RKO (cell line): ENCODE data around the gene PITHD1.
"Not testable (repeated sequence)": the region's sequence is repeated elsewhere in the genome, so short reads cannot be mapped to it uniquely, and the experiment has no call there.

Experiments used
- DNase-seq: peaks from one replicate; pipeline ENCODE4 v3.0.0-alpha.2; 2016; ENCODE audit warnings: low spot score

PITHD1 gene

DNA sequence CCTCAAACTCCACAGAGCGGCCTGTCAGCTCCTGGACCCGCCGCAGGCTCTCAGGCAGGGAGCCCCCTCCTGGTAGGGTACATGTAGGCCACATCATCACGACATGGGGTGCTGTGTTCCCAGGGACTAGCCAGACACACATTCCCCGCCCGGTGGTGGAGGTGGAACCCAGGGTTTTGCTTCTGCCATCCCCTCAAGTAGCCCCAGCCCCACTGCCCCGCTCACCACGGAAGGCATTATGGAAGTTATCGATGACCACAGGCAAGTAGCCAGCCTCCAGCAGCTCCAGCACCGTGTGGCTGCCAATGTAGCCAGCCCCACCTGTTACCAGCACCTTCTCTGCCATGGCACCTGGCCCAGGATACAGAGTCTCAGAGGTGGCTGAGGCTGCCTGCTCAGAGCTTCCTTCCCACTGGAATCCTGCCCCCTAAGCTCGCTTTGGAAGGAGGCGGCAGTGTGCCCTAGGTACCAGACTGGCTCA, 20.5 kb downstream of the PITHD1 start:
- DNase-seq = peak; percentile 30

DNA sequence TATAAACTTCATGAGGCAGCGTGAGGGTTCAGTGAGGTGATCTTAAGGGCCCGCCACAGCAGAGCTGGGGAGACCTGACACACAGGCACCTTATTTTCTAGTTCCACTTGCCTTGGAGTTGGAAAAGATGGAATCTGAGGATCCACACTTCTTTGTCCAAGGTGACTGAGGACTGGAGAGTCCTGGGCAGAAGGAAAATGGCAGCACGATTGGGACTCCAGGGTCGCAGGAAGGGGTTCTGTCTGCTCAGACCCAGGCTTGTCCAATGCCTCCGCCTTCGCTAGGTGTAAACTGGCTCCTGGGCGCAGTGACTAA, 21.0 kb downstream of the PITHD1 start:
- no peak for DNase-seq

DNA sequence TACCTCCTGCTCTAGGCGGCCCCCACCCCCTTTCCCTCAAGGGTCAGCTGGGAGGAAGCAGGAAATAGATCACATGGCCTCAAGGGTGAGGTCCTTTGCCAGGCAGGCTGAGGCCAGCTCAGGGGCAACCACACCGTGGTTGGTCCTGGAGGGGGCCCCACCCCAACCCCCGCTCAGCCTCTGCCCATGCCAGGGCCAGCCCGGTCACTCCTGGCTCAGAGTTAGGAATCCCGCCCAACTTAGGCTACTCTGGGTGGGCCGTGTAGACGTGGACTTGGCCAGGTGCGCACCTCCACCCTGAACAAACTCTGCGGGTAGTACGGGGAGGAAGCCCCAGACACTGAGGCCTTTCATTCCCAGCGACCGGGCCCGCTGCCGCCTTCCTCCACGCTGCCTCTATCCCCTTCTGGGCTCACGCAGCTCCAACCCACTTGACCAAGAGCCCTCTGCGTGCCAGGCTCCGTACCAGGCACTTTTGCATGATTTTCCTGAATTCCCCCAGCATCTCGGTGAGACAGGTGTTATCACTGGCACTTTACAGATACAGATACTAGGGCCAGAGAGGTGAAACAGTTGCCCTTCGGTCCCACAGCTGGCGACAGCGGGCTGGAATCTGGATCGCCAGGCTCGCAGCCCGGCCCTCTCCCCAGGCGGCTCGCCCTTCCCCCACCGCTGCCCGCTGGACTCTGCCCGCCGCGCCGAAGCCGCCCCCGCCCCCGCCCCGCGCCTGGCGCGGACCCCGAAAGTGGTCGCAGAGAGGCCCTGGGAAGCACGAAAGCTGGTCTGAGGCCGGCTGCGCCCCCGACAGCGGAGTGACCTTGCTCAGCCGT, 21.6 kb downstream of the PITHD1 start:
- peak; percentile 94 for DNase-seq

DNA sequence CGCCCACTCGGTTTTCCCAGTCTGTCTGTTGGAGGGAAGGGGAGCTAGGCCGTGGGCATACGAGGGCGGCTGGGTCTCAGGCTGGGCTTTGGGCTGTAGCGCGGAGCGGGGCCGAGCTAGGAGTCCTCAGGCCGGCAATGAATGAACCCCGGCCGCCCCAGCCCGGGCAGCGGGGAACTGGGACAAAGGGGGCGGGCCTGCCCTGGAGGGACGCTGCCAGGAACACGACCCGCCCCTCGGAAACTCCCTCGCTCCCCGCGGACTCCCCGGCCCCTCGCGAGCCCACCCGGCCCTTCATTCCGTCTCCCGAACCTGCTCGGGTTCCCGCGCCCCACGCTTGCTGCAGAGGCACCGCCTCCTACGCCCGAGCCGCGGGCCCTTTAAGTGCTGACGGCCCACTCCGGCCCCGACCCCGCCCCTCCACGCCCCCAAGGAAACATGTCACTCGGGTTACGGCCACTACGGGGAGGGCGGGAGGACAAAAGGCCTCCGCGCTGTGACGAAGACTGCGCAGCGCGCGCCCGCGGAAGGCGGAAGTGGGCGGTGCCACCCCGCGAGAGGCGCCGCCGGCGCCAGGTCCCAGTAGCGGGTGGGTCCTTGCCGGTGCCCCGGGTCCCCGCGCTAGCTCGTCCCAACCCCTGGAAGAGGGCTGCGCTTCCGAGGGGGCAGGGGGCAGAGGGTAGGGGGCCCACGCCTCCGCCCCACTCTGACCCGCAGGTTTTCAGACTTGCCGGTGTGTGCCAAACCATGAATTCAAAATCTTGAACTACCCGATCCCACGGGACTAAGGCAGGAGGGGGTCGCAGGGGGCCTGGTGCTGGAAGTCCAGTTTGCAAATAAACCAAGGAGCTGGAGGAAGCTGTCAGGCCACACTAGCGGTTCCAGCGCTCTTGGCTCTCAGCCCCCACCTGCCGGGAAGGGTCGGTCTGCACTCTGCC, 22.5 kb downstream of the PITHD1 start, which contains the start of gene GALE:
Gene GALE, minus strand, starts transcription at position 355 of the 938 bp plus-strand sequence. CDS start 1,747 bp downstream, outside the sequence.
- DNase-seq = peak; percentile 95

DNA sequence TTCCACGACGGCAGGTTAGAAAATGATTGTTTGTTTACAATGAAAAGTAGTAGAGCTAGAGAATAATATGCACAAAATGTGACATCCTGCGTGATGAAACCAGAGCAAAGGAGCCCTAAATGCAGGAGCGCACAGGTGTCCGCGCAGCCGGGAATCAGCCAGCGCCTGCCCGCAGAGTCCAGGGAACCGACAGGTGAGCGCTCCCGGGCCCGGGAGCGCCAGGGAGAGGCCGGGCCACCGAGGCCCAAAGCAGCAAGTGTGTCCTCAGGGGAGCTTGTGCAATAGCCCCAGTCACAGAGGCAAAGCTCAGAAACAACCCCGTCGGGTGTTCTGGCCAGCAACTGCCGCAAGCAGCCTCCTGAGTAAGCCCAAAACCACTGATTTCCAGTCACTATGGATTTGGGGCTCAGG, 23.1 kb downstream of the PITHD1 start:
- no peak for DNase-seq

DNA sequence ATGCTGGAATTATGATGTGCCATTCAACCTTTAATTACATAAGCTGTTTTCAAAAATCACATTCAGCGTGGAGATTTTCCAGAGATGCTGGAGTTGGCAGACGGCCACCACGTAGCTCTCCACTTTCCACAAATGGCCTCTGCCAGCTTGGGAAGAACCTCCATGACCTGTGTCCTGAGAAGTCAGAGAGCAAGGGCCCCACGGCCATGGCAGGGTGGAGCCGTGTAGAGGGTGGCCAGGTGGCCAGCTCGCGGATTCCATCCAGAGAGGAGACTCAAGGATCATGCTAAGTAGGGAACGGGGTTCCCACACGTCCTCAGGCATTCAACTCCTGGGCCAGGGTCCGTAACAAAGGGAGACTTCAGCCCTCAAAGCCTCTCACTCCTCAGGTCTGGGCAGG, 23.7 kb downstream of the PITHD1 start:
- DNase-seq = no peak

DNA sequence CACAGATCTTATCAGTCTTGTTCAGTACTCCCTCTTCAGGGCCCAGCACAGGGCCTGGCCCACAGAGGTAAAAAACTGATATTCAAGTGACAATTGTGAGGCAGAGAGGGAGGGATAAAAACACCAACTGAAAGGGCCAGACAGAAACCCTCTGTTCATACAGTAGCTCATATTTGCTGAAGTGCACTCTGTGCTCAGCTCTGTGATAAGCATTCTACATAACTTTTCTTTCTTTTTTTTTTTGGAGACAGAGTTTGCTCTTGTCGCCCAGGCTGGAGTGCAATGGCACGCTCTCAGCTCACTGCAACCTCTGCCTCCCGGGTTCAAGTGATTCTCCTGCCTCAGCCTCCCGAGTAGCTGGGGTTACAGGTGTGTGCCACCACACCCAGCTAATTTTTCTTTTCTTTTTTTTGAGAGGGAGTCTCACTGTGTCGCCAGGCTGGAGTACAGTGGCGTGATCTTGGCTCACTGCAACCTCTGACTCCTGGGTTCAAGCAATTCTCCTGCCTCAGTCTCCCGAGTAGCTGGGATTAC, 24.7 kb downstream of the PITHD1 start:
- not testable (repeated sequence) for DNase-seq

DNA sequence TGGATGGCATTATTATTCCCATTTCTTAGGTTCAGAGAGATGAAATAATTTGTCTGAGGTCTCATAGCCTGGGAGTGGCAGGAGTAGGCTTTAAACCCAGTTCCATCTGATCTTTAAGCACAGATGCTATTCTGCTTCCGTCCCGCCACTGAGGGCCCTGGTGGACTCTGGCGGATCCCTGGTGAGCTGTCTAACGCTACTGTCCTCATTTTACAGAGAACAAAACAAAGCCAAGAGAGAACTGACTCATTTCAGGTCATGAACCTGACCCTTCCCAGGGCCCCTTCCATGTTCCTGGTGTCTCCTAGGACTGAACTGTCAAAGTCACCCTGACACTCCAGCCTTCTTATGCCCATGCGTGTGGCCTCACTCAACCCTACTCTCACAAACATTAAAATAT, 25.5 kb downstream of the PITHD1 start:
- no peak for DNase-seq

DNA sequence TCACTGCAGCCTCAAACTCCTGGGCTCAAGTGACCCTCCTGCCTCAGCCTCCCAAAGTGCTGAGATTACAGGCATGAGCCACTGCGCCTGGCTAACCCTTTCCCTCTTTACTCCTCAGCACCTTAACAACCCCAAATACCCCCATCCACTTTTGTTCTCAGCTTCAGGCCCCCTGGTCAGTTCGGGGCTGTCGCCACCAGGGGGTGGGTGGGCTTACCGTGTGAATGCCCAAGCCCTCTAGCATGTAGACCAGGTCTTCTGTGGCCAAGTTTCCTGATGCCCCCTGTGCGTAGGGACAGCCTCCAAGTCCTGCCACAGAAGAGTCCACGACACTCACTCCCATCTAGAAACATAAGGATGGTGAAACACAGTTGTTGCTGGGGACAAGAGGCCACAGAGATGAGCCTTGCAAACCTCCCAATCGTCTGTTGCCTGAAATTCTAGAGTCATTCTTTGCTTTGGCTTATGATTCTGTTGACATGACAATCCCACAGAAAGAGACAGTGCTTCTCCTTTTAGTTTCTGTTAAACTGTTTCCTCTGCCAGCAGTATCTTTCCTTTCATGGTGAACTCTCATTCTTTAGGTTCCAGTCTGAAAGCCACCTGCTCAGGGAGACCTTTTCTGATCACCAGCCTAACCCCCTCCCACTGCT, 26.1 kb downstream of the PITHD1 start:
- no peak for DNase-seq

DNA sequence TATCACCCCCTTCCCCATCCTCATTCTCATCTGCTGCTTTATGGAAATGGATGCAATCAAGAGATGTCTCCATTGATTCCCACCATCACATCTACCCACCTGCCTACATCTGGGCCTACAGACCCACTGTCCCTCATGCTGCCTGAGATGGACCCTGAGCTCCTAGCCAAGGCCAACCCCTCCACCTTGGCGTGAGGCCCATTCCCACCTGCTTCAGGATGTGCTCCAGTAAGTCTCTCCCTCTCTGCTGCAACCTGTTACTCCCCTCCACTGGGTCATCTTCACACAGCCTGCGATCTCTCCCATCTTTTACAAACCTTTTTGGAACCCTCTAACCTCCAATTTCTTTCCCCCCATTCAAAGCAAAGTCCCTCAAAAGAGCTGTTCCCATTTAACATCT, 26.8 kb downstream of the PITHD1 start:
- no peak for DNase-seq

DNA sequence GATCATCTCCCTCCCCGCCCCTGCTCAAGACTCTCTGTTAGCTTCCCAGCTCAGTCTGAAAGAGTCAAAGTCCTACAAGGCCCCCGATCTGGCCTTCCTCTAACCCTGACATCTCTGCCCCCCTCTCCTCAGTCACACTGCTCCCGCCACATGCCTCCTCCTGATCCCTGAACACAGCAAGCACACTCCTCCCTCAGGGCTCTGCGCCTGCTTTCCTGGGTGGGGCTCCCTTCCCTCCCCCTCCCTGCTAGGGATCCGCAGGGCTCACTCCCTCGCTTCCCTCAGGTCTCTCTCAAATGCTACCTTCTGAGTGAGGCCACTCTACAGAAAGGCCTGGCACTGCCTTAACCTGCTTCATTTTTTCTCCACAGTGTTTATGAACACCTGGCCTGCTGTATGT, 28.1 kb downstream of the PITHD1 start:
- DNase-seq = no peak

DNA sequence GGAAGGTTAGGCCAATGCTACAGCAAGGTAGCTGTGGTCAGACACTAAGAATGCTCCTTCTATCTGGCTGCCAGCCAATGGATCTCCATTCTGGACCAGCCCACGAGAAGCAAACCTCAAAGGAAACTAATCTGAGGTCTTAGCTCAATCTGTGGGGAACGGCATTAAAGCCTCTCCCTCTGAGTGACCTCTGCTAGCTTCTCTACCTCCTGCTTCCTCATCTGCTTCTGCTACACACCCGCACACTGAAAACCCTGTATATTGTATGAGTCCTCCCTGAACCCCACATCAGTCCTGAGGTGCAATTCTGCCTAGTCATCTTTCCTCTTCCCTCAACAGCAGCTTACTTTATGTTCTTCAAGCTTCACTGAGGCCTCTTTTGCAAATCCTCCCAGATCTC, 29.2 kb downstream of the PITHD1 start:
- no peak for DNase-seq

DNA sequence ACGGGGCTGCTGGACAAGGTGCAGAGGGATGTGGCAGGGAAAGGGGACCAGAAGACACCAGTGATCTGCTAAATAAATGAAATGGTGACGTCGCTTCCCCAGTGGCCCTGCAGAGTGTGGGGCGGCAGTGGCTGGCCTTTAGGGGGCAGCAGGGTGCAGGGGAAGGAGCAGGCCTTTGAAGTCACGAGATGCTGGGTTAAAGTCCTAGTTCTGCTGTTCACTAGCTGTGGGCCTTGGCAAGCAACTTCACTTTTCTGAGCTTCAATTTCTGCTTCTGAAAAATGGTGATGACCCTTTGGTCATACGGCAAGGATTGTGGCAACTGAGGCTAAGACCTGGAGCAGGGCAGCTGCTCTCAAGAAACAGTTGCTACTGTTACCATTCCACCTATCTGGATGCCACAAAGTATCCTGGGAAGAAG, 31.5 kb downstream of the PITHD1 start:
- peak; percentile 72 for DNase-seq

DNA sequence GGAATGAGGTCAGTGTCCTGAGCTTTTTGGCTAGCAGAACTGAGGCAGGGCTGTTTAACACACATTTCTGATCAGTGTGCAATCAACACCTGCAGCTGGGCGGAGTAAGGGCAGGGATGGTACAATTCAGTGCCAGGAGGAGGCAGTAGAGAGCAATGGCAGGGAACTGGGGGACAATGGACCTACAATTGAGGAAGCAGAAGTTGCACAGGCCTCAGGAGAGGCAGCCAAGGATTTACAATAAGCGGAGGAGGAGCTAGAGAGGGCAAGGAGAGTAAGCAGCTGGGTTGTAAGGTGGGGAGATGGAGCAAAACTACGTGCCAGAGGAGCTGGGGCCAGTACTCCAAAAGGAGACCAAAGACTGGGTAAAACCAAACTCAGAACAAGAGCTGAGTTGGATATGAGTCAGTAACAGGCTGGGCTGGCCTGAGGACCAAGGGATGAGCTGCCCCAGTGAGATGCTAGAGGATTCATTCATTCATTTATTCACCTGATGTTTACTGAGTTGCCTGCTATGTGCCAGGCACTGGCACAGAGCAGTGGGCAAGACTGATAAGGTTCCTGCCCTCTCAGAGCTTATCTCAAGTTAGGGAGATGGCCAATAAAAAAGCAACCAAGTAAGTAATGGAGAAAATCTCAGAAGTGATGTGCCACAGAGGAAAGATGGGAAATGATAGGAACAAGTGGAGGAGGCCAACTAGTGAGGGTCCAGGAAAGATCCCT, 32.8 kb downstream of the PITHD1 start:
- no peak for DNase-seq

DNA sequence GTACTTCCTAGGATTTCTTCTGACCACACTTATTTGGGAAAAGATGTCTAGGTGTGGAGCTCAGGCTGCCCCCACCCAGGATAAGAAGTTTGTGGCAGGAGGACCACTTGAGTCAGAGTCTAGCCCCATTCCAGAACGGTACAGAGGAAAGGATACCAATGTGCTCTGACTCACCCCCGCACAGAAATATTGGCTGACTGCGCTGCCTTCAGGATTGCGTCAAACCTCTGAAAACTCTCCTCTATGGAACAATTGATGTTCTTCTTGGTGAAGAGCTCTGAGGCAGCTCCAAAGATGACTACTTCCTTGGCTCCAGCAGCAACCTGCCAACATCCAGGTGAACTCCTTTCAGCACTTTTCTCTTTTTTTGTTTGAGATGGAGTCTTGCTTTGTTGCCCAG, 35.8 kb downstream of the PITHD1 start:
- DNase-seq = no peak

DNA sequence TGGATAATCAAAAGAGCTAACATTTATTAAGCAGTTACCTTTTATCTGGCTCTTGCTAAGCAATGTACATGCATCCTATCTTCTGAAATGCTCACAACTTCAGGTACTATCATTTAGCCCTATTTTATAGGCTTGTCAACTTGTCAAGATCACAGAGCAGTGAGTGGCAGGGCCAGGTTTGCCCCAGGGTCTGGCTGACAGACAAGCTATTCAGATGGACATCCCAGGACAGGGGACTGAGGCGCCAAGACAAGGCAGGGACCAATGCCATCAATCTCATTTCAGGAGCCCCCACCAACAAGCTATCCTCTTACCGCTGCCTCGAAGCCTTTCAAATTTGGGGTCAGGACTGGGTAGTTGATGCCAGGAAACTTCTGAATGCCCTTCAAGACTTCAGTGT, 38.1 kb downstream of the PITHD1 start:
- no peak for DNase-seq

DNA sequence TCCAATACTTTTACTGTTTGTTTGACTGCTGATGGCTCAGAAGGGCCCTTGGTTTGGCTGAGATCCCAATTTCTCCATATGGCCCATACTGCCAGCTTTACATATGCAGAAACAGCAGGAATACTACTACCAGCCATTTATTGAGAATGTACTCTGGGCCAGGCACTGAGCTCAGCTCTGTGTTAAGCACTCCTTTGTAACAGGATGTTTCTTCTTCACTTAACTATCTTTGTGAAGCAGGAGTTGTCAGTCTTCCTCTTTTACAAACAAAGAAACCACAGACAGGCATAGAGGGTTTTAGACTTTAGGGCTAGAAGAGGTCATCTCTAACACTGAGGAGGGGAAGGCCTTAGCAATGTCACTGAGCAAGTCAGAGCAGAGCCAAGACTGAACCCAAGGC, 38.7 kb downstream of the PITHD1 start:
- no peak for DNase-seq

DNA sequence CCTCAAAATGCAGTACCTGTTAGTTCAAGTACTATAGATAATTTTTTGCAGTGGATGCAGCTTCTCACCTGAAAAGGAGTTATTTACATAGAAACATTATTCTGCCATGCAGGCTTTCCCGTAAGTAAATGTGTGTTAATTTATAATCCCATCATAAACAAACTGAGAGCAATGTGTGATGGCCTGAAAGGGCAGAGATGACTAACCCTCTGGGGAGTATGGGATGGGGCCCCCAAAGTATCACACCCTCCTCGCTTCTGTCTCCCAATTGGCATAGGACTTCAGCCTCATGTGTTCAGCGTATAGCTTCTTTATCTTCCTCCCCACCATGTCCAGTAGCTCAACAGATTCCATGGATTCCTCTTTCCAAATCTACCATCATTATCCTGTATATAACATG, 39.4 kb downstream of the PITHD1 start:
- DNase-seq = no peak

DNA sequence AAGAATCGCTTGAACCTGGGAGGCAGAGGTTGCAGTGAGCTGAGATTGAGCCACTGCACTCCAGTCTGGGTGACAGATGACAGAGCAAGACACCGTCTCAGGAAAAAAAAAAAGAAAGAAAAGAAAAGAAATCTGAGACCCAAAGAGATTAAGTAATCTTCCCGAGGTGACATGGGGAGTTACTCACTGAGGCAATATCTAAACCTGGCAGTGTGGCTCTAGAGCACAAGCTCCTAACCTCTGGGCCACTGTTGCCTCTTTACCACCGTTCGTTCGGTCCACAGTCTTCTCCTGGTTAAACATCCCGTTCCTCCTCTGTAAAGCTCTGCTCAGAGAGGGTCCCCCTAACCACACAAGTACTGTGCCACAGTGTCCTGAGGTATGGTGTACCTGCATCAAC, 45.5 kb downstream of the PITHD1 start:
- no peak for DNase-seq

DNA sequence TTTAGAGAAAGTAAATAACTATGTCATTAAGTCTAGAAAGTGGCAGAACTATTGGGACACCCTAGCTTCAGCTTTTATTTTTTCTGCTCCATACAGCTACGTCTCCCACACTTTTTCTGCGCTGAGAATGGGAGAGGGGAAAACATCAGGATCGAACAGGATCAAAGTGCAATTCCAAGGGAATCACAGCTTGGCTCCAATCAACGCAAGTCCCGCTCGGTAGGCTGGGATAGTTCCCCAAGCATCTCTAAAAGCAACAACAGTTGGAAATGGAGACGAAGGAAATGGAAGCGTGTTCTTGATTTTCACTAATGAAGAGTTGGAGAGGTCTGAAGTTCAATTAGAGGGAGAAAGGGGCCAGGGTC, 46.5 kb downstream of the PITHD1 start:
- no peak for DNase-seq

DNA sequence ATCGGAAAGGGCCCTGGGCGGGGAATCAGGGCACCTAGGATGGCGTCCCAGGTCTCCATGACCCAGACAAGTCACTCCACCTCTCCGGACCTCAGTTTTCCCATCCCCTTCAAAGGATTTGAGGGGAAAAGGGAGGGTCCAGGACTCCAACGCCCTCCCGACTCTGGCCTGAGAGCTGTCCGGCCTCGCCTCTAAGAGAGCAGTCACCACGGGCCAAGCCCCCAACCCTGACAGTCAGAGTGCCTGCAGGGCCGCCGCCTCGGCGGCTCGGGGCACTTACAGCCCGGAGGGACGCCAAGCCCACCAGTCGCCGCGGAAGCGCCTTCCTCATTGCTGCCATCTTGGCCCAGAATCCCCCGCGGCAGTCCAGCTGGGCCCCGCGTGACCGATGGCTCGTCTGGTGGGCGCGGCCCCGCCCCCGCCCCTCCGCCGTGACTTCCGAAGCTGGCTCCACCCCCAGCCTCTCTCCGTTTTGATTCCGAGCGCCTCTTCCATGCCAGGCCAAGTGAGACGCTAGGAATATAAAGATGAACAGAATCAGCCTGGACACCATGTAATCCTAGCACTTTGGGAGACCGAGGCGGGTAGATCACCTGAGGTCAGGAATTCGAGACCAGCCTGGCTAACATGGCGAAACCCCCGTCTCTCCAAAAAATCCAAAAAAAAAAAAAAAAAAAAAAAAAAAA, 47.0 kb downstream of the PITHD1 start, which contains the start of gene HMGCL:
Gene HMGCL, minus strand, starts transcription at position 354 of the 686 bp plus-strand sequence. Its CDS starts 14 bp downstream, at position 340.
- peak; percentile 90 for DNase-seq
